Adrenal gland (tissue), 5 donors: ENCODE data around the gene SCGB1A1.
"Not testable (repeated sequence)": the region's sequence is repeated elsewhere in the genome, so short reads cannot be mapped to it uniquely, and the experiment has no call there.

Experiments
- CTCF ChIP-seq, 6 experiments: fragments of 450-650 bp in 4 of 6; fragments of 200-600 bp in 2 of 6; sonication (generic) in 1 of 6; IDR thresholded peaks; 1 replicate in 5 of 6; 2 replicates in 1 of 6; pipeline versions ENCODE4 v1.5.1 to v1.8.0; 2016 to 2021; ENCODE audit warnings: antibody characterized with exemption in 6 of 6, mild to moderate bottlenecking in 2 of 6, moderate library complexity in 1 of 6
- POLR2A ChIP-seq, 2 donors: fragments of 450-650 bp; IDR thresholded peaks; one replicate each; pipeline ENCODE4 v1.6.1; 2017; ENCODE audit warnings: antibody characterized with exemption in 2 of 2, mild to moderate bottlenecking in 2 of 2, moderate library complexity in 1 of 2
- donor health status: DM: no; HTN: no; CAD: no.

- not testable (repeated sequence) for TF ChIP-seq CTCF, POLR2A (IDR thresholded peaks at IDR 0.05)
Observed at GRCh38 chr11:62386083-62386482, 32.8 kb upstream of the SCGB1A1 start.
